ENCODE data around the gene ST6GAL1.

The ST6GAL1 gene

DNA sequence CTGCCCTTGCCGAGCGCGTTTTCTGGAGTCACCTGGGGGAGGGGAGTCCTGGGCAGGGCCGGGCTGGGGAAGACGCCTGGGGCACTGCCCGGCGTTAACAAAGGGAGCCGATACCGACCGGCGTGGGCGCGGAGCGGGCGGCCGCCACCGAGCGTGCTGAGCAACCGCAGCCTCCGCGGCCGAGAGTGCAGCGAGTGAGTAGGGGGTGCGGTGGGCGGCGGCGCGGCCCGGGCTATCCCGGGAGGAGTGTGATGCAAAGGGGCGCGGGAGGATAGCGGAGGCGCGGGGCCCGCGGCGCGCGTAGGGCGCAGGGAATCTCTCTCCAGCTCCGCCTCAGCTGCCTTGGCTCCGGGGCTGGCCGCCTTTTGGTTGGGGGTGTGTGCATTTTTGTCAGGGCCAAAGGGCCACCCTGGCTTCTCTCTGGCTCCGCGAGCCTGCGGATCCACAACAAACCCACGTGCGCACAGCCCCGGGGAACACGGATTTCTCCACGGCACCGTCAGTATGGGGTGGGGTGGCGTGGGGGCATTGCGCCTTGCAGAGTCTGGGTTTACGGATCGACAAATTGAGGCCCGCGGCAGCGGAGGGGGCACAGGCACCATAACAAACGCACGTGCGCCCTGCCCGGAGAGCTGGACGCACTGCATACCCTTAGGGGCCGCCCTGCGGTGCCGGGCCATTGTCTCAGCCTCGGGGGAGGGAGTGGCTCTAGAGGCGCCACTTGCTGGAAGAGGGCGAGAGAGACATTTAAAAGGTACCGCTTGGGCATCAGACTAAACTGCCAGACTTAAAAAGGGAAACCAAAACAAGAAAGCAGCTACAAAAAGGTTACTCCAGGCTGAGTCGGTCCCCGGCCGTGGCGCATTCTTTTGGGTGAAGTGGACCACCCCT is 560 bp downstream of the ST6GAL1 start:
- Histone ChIP-seq H3K36me3 (ENCODE audit: low read depth) (no peaks in the 10 kb centered on the region), H3K27me3 (ENCODE audit: insufficient read depth, poor library complexity, severe bottlenecking) (no peaks in the 10 kb centered on the region), H3K9me3 (ENCODE audit: severe bottlenecking) (no peaks in the 10 kb centered on the region), H3K27ac (ENCODE audit: poor library complexity, severe bottlenecking) (no peak overlapping the region), H3K4me3 (ENCODE audit: severe bottlenecking) (peak overlapping the region; percentile 66), H3K4me1 (ENCODE audit: insufficient read depth, poor library complexity, severe bottlenecking) (no peaks in the 10 kb centered on the region)
- DNase-seq (ENCODE audit: low spot score) = no peak
- TF ChIP-seq, protein P1, sequence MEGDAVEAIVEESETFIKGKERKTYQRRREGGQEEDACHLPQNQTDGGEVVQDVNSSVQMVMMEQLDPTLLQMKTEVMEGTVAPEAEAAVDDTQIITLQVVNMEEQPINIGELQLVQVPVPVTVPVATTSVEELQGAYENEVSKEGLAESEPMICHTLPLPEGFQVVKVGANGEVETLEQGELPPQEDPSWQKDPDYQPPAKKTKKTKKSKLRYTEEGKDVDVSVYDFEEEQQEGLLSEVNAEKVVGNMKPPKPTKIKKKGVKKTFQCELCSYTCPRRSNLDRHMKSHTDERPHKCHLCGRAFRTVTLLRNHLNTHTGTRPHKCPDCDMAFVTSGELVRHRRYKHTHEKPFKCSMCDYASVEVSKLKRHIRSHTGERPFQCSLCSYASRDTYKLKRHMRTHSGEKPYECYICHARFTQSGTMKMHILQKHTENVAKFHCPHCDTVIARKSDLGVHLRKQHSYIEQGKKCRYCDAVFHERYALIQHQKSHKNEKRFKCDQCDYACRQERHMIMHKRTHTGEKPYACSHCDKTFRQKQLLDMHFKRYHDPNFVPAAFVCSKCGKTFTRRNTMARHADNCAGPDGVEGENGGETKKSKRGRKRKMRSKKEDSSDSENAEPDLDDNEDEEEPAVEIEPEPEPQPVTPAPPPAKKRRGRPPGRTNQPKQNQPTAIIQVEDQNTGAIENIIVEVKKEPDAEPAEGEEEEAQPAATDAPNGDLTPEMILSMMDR (IDR thresholded peaks at IDR 0.05; ENCODE audit: poor library complexity, severe bottlenecking) = peak; percentile 4
- ATAC-seq (ENCODE audit: low read depth) = peak; percentile 60

DNA sequence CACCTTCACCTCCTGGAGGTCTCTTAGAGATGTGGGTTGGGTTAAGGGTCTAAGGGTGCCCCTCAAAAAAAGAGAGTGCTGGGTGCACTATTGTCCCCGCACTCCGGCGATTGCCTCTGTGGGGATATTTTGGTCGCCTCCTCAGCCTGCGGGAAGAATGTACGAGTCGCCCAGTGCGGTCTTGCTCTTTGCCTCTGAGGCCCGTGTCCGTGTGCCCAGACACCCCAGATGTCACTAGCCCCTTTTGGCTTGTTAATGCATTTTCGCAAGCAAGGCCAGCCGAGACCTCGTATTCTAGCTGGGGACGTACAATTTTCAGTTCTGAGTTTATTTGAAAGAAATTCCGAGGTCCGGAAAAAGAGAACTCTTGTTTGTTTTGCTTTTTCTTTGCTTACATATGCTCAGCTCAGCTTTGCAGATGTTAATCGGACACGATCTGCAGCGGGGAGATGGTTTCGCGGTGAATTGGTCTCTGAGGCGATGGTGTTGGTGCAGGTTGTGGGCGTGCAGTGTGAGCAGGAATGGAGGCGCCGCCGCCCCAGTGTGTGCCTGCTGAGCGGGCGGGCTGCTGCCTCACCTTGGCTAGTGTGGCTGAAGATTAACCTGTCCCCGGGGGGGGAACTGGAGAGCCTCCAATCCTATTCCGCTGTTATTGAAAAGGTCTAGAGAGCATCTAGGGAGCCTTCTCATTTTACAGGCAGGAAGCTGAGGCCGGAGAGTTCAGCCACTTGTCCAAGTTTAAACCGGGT is 1.4 kb downstream of the ST6GAL1 start:
- Histone ChIP-seq H3K36me3 (ENCODE audit: low read depth) (no peaks in the 10 kb centered on the region), H3K9me3 (ENCODE audit: severe bottlenecking) (no peaks in the 10 kb centered on the region), H3K27me3 (ENCODE audit: insufficient read depth, poor library complexity, severe bottlenecking) (no peaks in the 10 kb centered on the region), H3K27ac (ENCODE audit: poor library complexity, severe bottlenecking) (no peak overlapping the region), H3K4me3 (ENCODE audit: severe bottlenecking) (peak overlapping the region; percentile 66), H3K4me1 (ENCODE audit: insufficient read depth, poor library complexity, severe bottlenecking) (no peaks in the 10 kb centered on the region)
- peak; percentile 50 for ATAC-seq (ENCODE audit: low read depth)
- no peak for DNase-seq (ENCODE audit: low spot score)
- TF ChIP-seq, protein P1 (IDR thresholded peaks at IDR 0.05; ENCODE audit: poor library complexity, severe bottlenecking) = no peak

DNA sequence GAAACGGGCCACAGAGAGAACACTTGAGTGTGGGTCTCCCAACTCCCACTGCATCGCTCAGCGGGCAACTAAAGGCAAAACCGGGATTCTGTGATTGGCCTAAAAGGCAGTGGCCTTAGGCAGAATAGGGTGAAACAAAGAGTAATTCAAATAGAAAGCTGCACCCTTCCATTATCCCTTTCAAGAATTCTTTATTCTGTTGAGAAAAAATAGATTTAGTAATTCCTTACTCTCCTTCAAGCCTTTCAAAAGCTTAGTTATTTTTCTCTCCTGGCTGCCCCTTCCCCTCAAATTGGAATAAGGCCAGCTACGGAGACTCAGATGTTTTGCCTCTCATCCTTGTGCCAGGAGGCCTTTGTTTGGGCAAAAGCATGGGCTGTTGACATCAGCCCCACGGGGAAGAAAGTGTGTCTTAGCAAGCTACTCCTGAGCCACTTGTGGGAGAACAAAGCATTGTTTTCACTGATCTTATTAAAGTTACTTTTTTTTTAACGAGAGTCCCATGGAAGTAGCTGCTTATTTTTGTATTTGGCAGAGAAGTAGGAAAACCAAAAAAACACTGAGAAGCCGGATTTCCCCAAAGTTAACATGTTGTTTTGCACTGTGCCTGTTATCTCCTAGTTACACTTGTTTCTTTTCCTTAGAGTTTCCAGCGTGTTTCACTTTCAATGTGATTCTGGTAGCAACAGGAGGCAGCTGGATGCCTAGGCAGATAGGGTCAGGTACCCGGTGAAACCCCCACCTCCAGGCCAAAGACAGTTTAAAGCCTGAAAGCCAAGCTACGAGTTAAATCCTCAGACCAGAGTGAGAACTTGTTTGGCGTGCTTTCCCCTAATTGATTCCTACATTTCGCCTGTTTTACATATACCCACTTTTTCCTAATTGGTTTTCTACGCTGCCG is 2.2 kb downstream of the ST6GAL1 start:
- no peak for DNase-seq (ENCODE audit: low spot score)
- peak overlapping the region; percentile 66 for H3K4me3 ChIP-seq (ENCODE audit: severe bottlenecking)
- no peaks in the 10 kb centered on the region for H3K27me3 ChIP-seq (ENCODE audit: insufficient read depth, poor library complexity, severe bottlenecking)
- no peak for ATAC-seq (ENCODE audit: low read depth)
- no peak overlapping the region for H3K27ac ChIP-seq (ENCODE audit: poor library complexity, severe bottlenecking)
- H3K36me3 ChIP-seq (ENCODE audit: low read depth) = no peaks in the 10 kb centered on the region
- TF ChIP-seq, protein P1 (IDR thresholded peaks at IDR 0.05; ENCODE audit: poor library complexity, severe bottlenecking) = no peak
- H3K4me1 ChIP-seq (ENCODE audit: insufficient read depth, poor library complexity, severe bottlenecking) = no peaks in the 10 kb centered on the region
- H3K9me3 ChIP-seq (ENCODE audit: severe bottlenecking) = no peaks in the 10 kb centered on the region

DNA sequence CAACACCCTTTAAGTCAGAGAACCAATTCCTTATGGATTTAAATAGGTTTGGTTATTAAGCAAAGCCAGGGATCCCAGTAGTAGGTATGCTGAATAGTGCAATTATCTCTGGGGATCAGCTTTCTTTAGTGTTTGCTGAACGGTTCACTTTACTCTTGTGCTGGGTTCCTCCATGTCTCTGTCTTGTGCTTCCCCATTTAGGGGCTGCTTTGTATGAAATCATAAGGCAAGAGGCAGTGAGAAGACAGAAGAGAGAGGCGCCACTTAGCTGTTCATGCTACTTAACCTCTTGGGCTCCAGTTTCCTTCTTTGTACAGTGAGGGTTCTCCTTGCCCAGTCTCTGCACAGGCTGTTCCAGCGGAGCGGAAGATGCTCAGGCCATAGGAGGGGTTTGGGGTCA is 3.5 kb downstream of the ST6GAL1 start:
- TF ChIP-seq, protein P1 (IDR thresholded peaks at IDR 0.05; ENCODE audit: poor library complexity, severe bottlenecking) = no peak
- H3K9me3 ChIP-seq (ENCODE audit: severe bottlenecking) = no peaks in the 10 kb centered on the region
- H3K27ac ChIP-seq (ENCODE audit: poor library complexity, severe bottlenecking) = no peak overlapping the region
- ATAC-seq (ENCODE audit: low read depth) = no peak
- no peaks in the 10 kb centered on the region for H3K27me3 ChIP-seq (ENCODE audit: insufficient read depth, poor library complexity, severe bottlenecking)
- no peak overlapping the region for H3K4me3 ChIP-seq (ENCODE audit: severe bottlenecking)
- no peaks in the 10 kb centered on the region for H3K36me3 ChIP-seq (ENCODE audit: low read depth)
- DNase-seq (ENCODE audit: low spot score) = no peak
- H3K4me1 ChIP-seq (ENCODE audit: insufficient read depth, poor library complexity, severe bottlenecking) = no peaks in the 10 kb centered on the region

Measured in RWPE2 (cell line).